ENCODE measurements around the gene KIF4B. TPM values are rescaled to one million over a fixed set of nuclear protein-coding genes. Genes with fewer than 3 reads are reported as not detected.

Gene KIF4B
- total RNA-seq, 1 experiment from 2014 or later = 0.12 TPM

DNA sequence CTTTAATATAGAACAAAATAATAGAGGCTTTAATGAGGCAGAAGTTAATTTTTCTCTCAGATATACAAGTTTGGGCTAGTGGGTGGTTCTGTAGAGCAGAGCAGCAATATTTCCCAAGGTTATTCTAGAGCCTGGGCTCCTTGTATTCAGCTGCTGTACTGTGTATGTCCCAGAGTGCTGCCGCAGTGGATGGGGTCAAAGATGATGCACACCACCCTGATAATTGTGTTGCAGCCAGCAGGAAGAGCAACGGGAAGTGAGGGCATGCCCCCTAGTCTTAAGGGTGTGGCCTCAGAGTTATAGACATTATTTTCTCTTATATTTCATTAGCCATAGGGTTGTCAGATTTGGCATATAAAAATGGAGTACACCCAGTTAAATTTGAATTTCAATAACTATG is 23.9 kb upstream of the KIF4B start:
- POLR2A ChIA-PET = no interaction called here
- Histone ChIP-seq H3K4me2 (ENCODE audit: low read length) (no peak overlapping the region), H3K9me3 (ENCODE audit: control insufficient read depth in 1 of 2, insufficient read depth in 1 of 2, low read depth in 1 of 2, low read length in 2 of 2) (no peaks in the 10 kb centered on the region), H4K20me1 (ENCODE audit: insufficient read depth) (no peaks in the 10 kb centered on the region), H3K36me3 (ENCODE audit: control insufficient read depth in 1 of 2, insufficient read depth in 2 of 2, low read length in 2 of 2) (no peaks in the 10 kb centered on the region), H3K9me2 (ENCODE audit: insufficient read depth) (no peaks in the 10 kb centered on the region), H3K9ac (ENCODE audit: low read length) (no peak overlapping the region), H3K27ac (ENCODE audit: low read depth, low read length) (no peak overlapping the region), H3K4me3 (replicated peaks in 1 of 2; ENCODE audit: low read depth in 1 of 2, low read length in 2 of 2) (no peak overlapping the region), H3K27me3 (ENCODE audit: insufficient read depth, low read length) (peaks cover 6% of the 10 kb centered on the region; the same call in 1 of the 2 replicates), H3K4me1 (ENCODE audit: control insufficient read depth in 1 of 2, insufficient read depth in 2 of 2, low read length in 2 of 2) (no peaks in the 10 kb centered on the region), H3K79me2 (ENCODE audit: insufficient read depth, low read length) (no peaks in the 10 kb centered on the region), H2AFZ (ENCODE audit: low read depth, low read length, poor library complexity, severe bottlenecking) (no peak overlapping the region)
- RAD21 ChIA-PET (ENCODE audit: low non-redundant PET in 1 of 2, low total read pairs in 2 of 2, uncharacterized antibody in 2 of 2, unreplicated experiment in 2 of 2) = no interaction called here
- TF ChIP-seq ZFX (IDR thresholded peaks at IDR 0.05) = no peak
- no peak for TF ChIP-seq TCF7L2 (IDR thresholded peaks at IDR 0.05; ENCODE audit: borderline replicate concordance, extremely low read depth, insufficient read depth, insufficient read length)
- no peak for TF ChIP-seq POLR2A (IDR thresholded peaks at IDR 0.05; ENCODE audit: borderline replicate concordance, extremely low read depth, insufficient read depth, insufficient read length)
- TF ChIP-seq SRF (IDR thresholded peaks at IDR 0.05; ENCODE audit: low read depth) = no peak
- TF ChIP-seq, protein P1, sequence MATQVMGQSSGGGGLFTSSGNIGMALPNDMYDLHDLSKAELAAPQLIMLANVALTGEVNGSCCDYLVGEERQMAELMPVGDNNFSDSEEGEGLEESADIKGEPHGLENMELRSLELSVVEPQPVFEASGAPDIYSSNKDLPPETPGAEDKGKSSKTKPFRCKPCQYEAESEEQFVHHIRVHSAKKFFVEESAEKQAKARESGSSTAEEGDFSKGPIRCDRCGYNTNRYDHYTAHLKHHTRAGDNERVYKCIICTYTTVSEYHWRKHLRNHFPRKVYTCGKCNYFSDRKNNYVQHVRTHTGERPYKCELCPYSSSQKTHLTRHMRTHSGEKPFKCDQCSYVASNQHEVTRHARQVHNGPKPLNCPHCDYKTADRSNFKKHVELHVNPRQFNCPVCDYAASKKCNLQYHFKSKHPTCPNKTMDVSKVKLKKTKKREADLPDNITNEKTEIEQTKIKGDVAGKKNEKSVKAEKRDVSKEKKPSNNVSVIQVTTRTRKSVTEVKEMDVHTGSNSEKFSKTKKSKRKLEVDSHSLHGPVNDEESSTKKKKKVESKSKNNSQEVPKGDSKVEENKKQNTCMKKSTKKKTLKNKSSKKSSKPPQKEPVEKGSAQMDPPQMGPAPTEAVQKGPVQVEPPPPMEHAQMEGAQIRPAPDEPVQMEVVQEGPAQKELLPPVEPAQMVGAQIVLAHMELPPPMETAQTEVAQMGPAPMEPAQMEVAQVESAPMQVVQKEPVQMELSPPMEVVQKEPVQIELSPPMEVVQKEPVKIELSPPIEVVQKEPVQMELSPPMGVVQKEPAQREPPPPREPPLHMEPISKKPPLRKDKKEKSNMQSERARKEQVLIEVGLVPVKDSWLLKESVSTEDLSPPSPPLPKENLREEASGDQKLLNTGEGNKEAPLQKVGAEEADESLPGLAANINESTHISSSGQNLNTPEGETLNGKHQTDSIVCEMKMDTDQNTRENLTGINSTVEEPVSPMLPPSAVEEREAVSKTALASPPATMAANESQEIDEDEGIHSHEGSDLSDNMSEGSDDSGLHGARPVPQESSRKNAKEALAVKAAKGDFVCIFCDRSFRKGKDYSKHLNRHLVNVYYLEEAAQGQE (IDR thresholded peaks at IDR 0.05; ENCODE audit: low read depth) = no peak
- no peak for TF ChIP-seq CTCF (IDR thresholded peaks at IDR 0.05 in 2 of 3, conservative IDR thresholded peaks at IDR 0.05 in 1 of 3; ENCODE audit: borderline replicate concordance in 1 of 3, insufficient read depth in 1 of 3, low read depth in 2 of 3, low read length in 2 of 3)
- no peak for TF ChIP-seq SIN3A (IDR thresholded peaks at IDR 0.05; ENCODE audit: low read depth)
- no peak for TF ChIP-seq EGR1 (IDR thresholded peaks at IDR 0.05; ENCODE audit: low read depth)
- TF ChIP-seq ELF1 (IDR thresholded peaks at IDR 0.05; ENCODE audit: borderline replicate concordance, low read depth) = no peak
- no peak for TF ChIP-seq POLR2AphosphoS5 (IDR thresholded peaks at IDR 0.05; ENCODE audit: low read depth, low read length)
- TF ChIP-seq, protein P2, sequence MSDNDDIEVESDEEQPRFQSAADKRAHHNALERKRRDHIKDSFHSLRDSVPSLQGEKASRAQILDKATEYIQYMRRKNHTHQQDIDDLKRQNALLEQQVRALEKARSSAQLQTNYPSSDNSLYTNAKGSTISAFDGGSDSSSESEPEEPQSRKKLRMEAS (IDR thresholded peaks at IDR 0.05) = no peak
- no peak for TF ChIP-seq JUND (IDR thresholded peaks at IDR 0.05)
- no peak for TF ChIP-seq FOSL1 (IDR thresholded peaks at IDR 0.05; ENCODE audit: low read depth)
- TF ChIP-seq ZNF274 (IDR thresholded peaks at IDR 0.05; ENCODE audit: low read depth, low read length) = no peak
- no peak for TF ChIP-seq CBX3 (IDR thresholded peaks at IDR 0.05; ENCODE audit: low read depth)
- TF ChIP-seq ZBTB33 (IDR thresholded peaks at IDR 0.05; ENCODE audit: extremely low read depth, insufficient replicate concordance, low read length) = no peak
- no peak for TF ChIP-seq YY1 (IDR thresholded peaks at IDR 0.05; ENCODE audit: extremely low read depth, insufficient replicate concordance, low read depth, low read length)
- no peak for TF ChIP-seq ATF3 (IDR thresholded peaks at IDR 0.05)
- no peak for ATAC-seq
- intact Hi-C loops (cut with micrococcal nuclease) = no loop called here
- DNase-seq (ENCODE audit: low read depth, low spot score) = no peak
- CTCF ChIA-PET = interaction anchor here (0.8 kb wide), 1 partner anchor 17 kb away, joined by 3 read pairs; no protein-coding TSS in a partner anchor
- no TSS peak for BruUV-seq (replicated peaks)
